A549 (cell line): ENCODE measurements around the gene SREBF1. TPM values are rescaled to one million over a fixed set of nuclear protein-coding genes. Genes with fewer than 3 reads are reported as not detected.

ENCODE experiments used
- ATAC-seq, 2 experiments: fragments of 200-7000 bp in 1 of 2; fragments of >200 bp in 1 of 2; cut with Nextera tagmentation in 1 of 2; cut with Tn5 transposase in 1 of 2; 3 replicates each; pipeline versions ENCODE4 v1.8.0 to v1.9.1; 2018 to 2020; ENCODE audit warnings: mild to moderate bottlenecking in 1 of 2, moderate library complexity in 1 of 2
- CTCF ChIA-PET: fragments of 300-600 bp; sonication (Branson Sonifier 250); formaldehyde crosslinking; extraction: SDS; loops from one replicate; lab custom pipeline; 2021; ENCODE audit warnings: antibody characterized with exemption, inconsistent platforms; lab: Yijun Ruan, JAX
- POLR2A ChIA-PET: fragments of 350-600 bp; formaldehyde crosslinking; extraction: SDS; loops from one replicate; lab custom pipeline; 2021; ENCODE audit warnings: antibody characterized with exemption, inconsistent platforms; lab: Yijun Ruan, JAX
- DNase-seq, 2 experiments: peaks; one replicate each; pipeline versions ENCODE4 v3.0.0 to v3.0.0-alpha.2; 2011 to 2016; ENCODE audit warnings: low read depth in 1 of 2, low spot score in 1 of 2
- FAIRE-seq: peaks from 2 replicates; lab custom pipeline; 2011; peaks lifted over from hg19 to GRCh38; lab: Jason Lieb, UNC
- H3K27ac ChIP-seq, 2 experiments: fragments of >200 bp; sonication (Bioruptor Twin); formaldehyde crosslinking; 3 replicates each; pipeline ENCODE4 v1.5.1; 2016 to 2017
- H3K4me1 ChIP-seq: fragments of >200 bp; sonication (Bioruptor Twin); formaldehyde crosslinking; 3 replicates; pipeline ENCODE4 v1.6.1; 2016
- H3K4me2 ChIP-seq: fragments of >200 bp; sonication (Bioruptor Twin); formaldehyde crosslinking; 3 replicates; pipeline ENCODE4 v1.6.1; 2016
- H3K4me3 ChIP-seq: fragments of >200 bp; sonication (Bioruptor Twin); formaldehyde crosslinking; 3 replicates; pipeline ENCODE4 v1.5.1; 2016
- H3K9me3 ChIP-seq: fragments of >200 bp; sonication (Bioruptor Twin); formaldehyde crosslinking; 3 replicates; pipeline ENCODE4 v1.6.1; 2016
- EHMT2 ChIP-seq: fragments of 200-600 bp; sonication (generic); IDR thresholded peaks from 2 replicates; pipeline ENCODE4 v1.6.1; 2016; ENCODE audit warnings: antibody characterized with exemption, low read depth, mild to moderate bottlenecking, moderate library complexity
- EP300 ChIP-seq, 2 experiments: fragments of >200 bp; sonication (Bioruptor Twin); formaldehyde crosslinking; IDR thresholded peaks; 2 replicates in 1 of 2; 3 replicates in 1 of 2; pipeline ENCODE4 v1.6.1; 2016 to 2017
- FOSB ChIP-seq: fragments of 250-450 bp; sonication (Bioruptor Pico); IDR thresholded peaks from 2 replicates; pipeline ENCODE4 v1.5.0; 2020; ENCODE audit warnings: mild to moderate bottlenecking, moderate library complexity
- HDAC2 ChIP-seq: fragments of 200-600 bp; sonication (generic); IDR thresholded peaks from 2 replicates; pipeline ENCODE4 v1.6.1; 2016
- KDM1A ChIP-seq: fragments of 200-600 bp; sonication (generic); IDR thresholded peaks from 2 replicates; pipeline ENCODE4 v1.6.1; 2016; ENCODE audit warnings: low read depth, mild to moderate bottlenecking
- MAX ChIP-seq: IDR thresholded peaks from 2 replicates; pipeline ENCODE4 v1.6.1; 2012
- MYC ChIP-seq: IDR thresholded peaks from 2 replicates; pipeline ENCODE4 v1.6.1; 2012; ENCODE audit warnings: mild to moderate bottlenecking, inconsistent platforms, low read length, improper control_type of control experiment, borderline replicate concordance
- NR3C1 ChIP-seq: fragments of >200 bp; sonication (Bioruptor Twin); formaldehyde crosslinking; IDR thresholded peaks from 3 replicates; pipeline ENCODE4 v1.6.1; 2017
- POLR2AphosphoS2 ChIP-seq: conservative IDR thresholded peaks from 2 replicates; pipeline ENCODE4 v1.6.1; 2012; ENCODE audit warnings: low read length, improper control_type of control experiment, inconsistent platforms
- RFX5 ChIP-seq: fragments of 450-650 bp; IDR thresholded peaks from 2 replicates; pipeline ENCODE4 v1.7.1; 2014; ENCODE audit warnings: antibody characterized with exemption, mild to moderate bottlenecking, moderate library complexity
- TFCP2L1 ChIP-seq: fragments of 250-450 bp; sonication (Bioruptor Pico); IDR thresholded peaks from 2 replicates; pipeline ENCODE4 v1.5.0; 2021; ENCODE audit warnings: mild to moderate bottlenecking
- TP53 ChIP-seq: fragments of 250-450 bp; sonication (Bioruptor Pico); IDR thresholded peaks from 2 replicates; pipeline ENCODE4 v1.5.0; 2021; ENCODE audit warnings: mild to moderate bottlenecking, moderate library complexity
- ZFP36 ChIP-seq: fragments of 450-650 bp; IDR thresholded peaks from 2 replicates; pipeline ENCODE4 v1.6.1; 2014; ENCODE audit warnings: borderline replicate concordance; ENCODE audit not compliant: partially characterized antibody
- WGBS: methylation state at CpG from one replicate; pipeline ENCODE4 v1.1.6; 2017; ENCODE audit errors: missing lambda C conversion rate; 5-methylcytosine and 5-hydroxymethylcytosine counted together
- polyA plus RNA-seq, 4 experiments: library from polyadenylated mRNA; depleted of rRNA in 3 of 4; stranded (reverse); fragments of >200 nt; fragmentation: RNase III in 1 of 4; extraction: RNeasy Plus Mini Kit Qiagen cat#74134 plus additional on column Dnase treatment in 1 of 4; gene quantifications; 2 replicates in 3 of 4; 3 replicates in 1 of 4; pipeline ENCODE4 v1.2.3, GENCODE V29; 2011 to 2017
- TF ChIP-seq, protein P1 (sequence below): fragments of 150-350 bp; IDR thresholded peaks from 2 replicates; pipeline ENCODE4 v1.6.1; 2014; ENCODE audit warnings: low read depth, mild to moderate bottlenecking, low read length
- TF ChIP-seq, protein P2 (sequence below): fragments of 250-450 bp; sonication (Bioruptor Pico); IDR thresholded peaks from 2 replicates; pipeline ENCODE4 v1.5.0; 2021; ENCODE audit warnings: mild to moderate bottlenecking, moderate library complexity, borderline replicate concordance

SREBF1 gene
- polyA plus RNA-seq, 2 of the 4 experiments (the other 2 are of a cell fraction), result 47.4 to 159 TPM

DNA sequence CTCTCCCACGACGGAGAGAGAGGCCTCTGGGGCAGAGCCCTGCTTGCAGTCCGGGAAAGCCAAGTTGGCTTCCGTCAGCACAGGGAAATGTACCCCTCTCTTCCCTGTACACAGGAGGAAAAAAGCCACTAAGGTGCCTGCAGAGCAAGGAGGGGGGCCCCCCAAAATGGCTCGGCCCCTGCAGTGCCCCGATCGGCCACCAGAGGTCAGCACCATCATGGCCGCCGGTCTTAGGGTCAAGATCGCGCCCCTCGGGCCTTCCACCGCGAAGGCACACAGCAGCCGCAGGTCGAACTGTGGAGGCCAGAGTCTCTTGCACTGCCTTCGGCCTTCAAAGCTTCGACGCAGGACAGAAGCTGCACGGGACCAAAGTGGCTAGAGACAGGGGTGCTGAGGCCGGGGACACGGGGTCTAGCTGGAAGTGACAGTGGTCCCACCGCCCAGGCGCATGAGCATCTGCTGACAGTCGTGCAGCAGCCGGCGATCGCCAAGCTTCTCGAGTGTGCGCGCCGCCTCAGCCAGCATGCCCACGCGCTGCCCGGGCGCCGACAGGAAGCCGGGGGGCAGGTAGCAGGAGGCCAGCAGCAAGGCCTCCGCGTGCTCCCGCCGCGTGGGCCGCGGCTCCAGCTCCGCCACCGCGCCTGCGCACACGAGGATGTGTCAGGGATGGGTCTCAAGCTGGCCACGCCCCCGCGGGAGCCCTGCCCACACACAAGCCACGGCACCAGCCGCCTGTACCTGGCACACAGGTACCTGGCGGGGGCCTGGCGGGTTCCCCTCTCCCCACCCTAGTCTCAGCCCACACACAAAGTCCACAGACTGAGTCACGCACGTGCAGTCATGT is 24.4 kb downstream of the SREBF1 start (continued):
- TF ChIP-seq, protein P1, sequence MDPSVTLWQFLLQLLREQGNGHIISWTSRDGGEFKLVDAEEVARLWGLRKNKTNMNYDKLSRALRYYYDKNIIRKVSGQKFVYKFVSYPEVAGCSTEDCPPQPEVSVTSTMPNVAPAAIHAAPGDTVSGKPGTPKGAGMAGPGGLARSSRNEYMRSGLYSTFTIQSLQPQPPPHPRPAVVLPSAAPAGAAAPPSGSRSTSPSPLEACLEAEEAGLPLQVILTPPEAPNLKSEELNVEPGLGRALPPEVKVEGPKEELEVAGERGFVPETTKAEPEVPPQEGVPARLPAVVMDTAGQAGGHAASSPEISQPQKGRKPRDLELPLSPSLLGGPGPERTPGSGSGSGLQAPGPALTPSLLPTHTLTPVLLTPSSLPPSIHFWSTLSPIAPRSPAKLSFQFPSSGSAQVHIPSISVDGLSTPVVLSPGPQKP, result no peak

DNA sequence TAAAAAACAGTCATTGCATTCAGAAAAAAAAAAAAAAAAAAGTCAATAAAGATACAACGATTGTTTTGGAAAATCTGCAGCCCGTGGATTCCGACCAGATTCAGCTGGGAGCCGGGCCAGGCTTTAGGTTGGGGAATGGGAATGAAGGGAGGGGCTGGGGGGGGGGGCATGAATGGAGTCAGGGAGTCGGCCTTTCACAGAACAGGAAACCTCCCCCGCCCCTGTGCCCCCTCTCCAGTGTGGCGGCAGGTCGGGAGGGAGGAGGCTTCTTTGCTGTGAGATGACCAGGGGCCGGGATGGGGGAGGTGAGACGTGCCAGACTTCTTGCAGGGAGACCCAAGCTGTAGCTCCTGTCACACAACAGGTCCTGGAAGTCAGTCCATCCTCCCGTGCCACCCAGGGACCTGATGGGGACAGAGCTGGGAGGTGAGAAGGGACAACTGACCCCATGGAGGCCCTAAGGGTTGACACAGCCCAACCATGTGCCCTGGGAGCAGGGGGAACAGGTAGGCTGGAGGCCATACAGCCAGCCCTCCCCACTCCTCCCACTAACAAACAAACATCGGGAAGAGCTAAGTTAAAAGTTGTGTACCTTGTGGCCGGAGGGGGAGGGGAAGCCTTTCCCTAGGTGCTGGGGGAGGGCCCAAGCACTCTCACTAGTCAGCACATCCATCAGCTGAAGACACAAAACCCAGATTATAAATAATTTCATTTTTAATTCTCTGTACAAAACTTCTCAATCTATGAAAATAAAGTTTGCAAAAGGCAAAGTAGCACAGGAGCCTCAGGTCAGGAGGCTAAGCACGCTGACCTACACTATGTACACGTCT is 25.2 kb downstream of the SREBF1 start:
- H3K27ac ChIP-seq, result peak overlapping the region; percentile 62 to 78

DNA sequence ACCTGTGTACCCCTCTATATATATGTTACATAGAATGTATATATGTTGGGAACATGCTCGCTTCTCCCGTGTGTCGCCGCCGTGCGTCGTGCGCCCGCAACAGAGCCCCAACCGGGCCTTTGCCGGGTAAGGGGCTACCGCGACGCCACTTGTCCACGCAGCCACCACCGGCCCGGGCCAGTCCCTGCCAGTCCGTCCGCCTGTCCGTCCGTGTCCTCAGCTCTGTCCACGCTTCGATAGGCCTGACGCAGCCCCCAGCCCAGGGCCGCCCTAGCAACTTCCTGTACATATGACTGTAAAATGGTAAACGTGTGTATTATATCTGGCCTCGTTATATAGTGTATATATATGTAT is 25.9 kb downstream of the SREBF1 start:
- WGBS, result 94% methylated on average over 27 of the region's 27 CpGs
- H3K27ac ChIP-seq, result peak overlapping the region in 1 of 2 experiments; percentile 50; a peak in 1 of 6 replicates

More for the DNA sequence above, 25.2 kb downstream of the SREBF1 start:
- CTCF ChIA-PET, result interaction anchor here (0.6 to 30.5 kb wide), 47 partner anchors 10 to 277 kb away, joined by 3 to 859 read pairs (median 5); partner anchors contain the start of genes DRG2, RAI1 and SREBF1
- ATAC-seq (peak in 1 of 2 experiments; percentile 1; a peak in 3 of 6 replicates), DNase-seq (peak in 1 of 2 experiments; percentile 75), FAIRE-seq (no peak)
- 23% methylated on average over 15 of the region's 15 CpGs for WGBS
- POLR2A ChIA-PET, result interaction anchor here (0.7 to 5.2 kb wide), 4 partner anchors 25 to 109 kb away, joined by 4 to 38 read pairs (median 6); partner anchors contain the start of gene SREBF1
- Histone ChIP-seq H3K4me1 (peaks cover 58% of the 10 kb centered on the region), H3K9me3 (no peaks in the 10 kb centered on the region), H3K4me3 (0 out of 3 replicates have a peak overlapping the region, but pooled peaks have one; percentile 17), H3K4me2 (peak overlapping the region; percentile 68)
- TF ChIP-seq TFCP2L1 (CRISPR knock-in tag) (peak; percentile 78; the same call in 1 of the 2 replicates), NR3C1 (no peak), FOSB (CRISPR knock-in tag) (no peak; the same call in 1 of the 2 replicates), HDAC2 (no peak), RFX5 (no peak), EP300 (IDR thresholded peaks at IDR 0.05) (0 out of 5 replicates have a peak, but pooled peaks of 1 of the 2 experiments have one; percentile 13), ZFP36 (no peak), TP53 (CRISPR knock-in tag) (peak; percentile 74; the same call in 1 of the 2 replicates), MYC (no peak), MAX (peak; percentile 2; the same call in 1 of the 2 replicates), EHMT2 (no peak)
- TF ChIP-seq, protein P2, sequence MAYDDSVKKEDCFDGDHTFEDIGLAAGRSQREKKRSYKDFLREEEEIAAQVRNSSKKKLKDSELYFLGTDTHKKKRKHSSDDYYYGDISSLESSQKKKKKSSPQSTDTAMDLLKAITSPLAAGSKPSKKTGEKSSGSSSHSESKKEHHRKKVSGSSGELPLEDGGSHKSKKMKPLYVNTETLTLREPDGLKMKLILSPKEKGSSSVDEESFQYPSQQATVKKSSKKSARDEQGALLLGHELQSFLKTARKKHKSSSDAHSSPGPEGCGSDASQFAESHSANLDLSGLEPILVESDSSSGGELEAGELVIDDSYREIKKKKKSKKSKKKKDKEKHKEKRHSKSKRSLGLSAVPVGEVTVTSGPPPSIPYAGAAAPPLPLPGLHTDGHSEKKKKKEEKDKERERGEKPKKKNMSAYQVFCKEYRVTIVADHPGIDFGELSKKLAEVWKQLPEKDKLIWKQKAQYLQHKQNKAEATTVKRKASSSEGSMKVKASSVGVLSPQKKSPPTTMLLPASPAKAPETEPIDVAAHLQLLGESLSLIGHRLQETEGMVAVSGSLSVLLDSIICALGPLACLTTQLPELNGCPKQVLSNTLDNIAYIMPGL (CRISPR knock-in tag), result no peak
- TF ChIP-seq, protein P1, result no peak

More for the DNA sequence above, 25.9 kb downstream of the SREBF1 start:
- FAIRE-seq (no peak), DNase-seq (no peak), ATAC-seq (no peak)
- Histone ChIP-seq H3K4me1 (peaks cover 58% of the 10 kb centered on the region), H3K4me2 (peak overlapping the region; percentile 68; the same call in 2 of the 3 replicates), H3K4me3 (no peak overlapping the region), H3K9me3 (no peaks in the 10 kb centered on the region)
- POLR2A ChIA-PET, result interaction anchor here (1.7 to 5.2 kb wide), 2 partner anchors 26 to 108 kb away, joined by 7 to 38 read pairs; partner anchors contain the start of gene SREBF1
- CTCF ChIA-PET, result interaction anchor here (0.8 to 30.5 kb wide), 20 partner anchors 9 to 223 kb away, joined by 3 to 859 read pairs (median 9); partner anchors contain the start of genes RAI1 and SREBF1
- TF ChIP-seq KDM1A (no peak), POLR2AphosphoS2 (0 out of 2 replicates have a peak, but pooled peaks have one; percentile 49)
- TF ChIP-seq, all 56 proteins: peak for 1
